Measurements from ENCODE around the gene RASEF. TPM values are rescaled to one million over a fixed set of nuclear protein-coding genes. Genes with fewer than 3 reads are reported as not detected.
"Not testable (repeated sequence)": the region's sequence is repeated elsewhere in the genome, so short reads cannot be mapped to it uniquely, and the experiment has no call there.

The RASEF gene
- total and polyA plus RNA-seq, 2 of the 13 experiments (the other 11 are each of a cell fraction or from before 2014, with no cell fraction given), result 0.07 TPM; not detected in 1

DNA sequence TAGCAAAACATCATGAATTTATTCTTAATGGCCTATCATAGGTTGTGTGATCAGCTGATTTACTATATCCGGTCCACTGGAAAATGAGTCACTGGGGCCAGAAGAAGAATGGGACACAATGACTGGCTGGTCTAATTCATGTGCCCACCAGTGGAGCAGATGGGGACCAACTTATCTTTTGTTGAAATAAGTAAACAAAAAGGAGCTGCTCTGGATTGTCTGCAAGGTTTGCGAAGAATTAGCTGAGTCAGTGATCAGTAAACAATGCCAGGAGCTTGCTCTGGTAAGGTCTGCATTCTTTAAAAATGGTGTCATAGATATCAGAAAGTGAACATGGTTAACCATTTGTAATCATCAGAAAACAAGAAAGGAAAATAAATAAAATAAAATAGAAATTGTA is 128.0 kb downstream of the RASEF start (continued):
- TF ChIP-seq, protein P1, sequence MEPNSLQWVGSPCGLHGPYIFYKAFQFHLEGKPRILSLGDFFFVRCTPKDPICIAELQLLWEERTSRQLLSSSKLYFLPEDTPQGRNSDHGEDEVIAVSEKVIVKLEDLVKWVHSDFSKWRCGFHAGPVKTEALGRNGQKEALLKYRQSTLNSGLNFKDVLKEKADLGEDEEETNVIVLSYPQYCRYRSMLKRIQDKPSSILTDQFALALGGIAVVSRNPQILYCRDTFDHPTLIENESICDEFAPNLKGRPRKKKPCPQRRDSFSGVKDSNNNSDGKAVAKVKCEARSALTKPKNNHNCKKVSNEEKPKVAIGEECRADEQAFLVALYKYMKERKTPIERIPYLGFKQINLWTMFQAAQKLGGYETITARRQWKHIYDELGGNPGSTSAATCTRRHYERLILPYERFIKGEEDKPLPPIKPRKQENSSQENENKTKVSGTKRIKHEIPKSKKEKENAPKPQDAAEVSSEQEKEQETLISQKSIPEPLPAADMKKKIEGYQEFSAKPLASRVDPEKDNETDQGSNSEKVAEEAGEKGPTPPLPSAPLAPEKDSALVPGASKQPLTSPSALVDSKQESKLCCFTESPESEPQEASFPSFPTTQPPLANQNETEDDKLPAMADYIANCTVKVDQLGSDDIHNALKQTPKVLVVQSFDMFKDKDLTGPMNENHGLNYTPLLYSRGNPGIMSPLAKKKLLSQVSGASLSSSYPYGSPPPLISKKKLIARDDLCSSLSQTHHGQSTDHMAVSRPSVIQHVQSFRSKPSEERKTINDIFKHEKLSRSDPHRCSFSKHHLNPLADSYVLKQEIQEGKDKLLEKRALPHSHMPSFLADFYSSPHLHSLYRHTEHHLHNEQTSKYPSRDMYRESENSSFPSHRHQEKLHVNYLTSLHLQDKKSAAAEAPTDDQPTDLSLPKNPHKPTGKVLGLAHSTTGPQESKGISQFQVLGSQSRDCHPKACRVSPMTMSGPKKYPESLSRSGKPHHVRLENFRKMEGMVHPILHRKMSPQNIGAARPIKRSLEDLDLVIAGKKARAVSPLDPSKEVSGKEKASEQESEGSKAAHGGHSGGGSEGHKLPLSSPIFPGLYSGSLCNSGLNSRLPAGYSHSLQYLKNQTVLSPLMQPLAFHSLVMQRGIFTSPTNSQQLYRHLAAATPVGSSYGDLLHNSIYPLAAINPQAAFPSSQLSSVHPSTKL (CRISPR knock-in tag; IDR thresholded peaks at IDR 0.05), result peak; percentile 22; the same call in 1 of the 2 replicates
- TF ChIP-seq MAFF (IDR thresholded peaks at IDR 0.05; ENCODE audit: low read depth, low read length), result peak; percentile 94
- no peak for TF ChIP-seq PRMT3 (CRISPR knock-in tag; IDR thresholded peaks at IDR 0.05; ENCODE audit: borderline replicate concordance, low read depth)

DNA sequence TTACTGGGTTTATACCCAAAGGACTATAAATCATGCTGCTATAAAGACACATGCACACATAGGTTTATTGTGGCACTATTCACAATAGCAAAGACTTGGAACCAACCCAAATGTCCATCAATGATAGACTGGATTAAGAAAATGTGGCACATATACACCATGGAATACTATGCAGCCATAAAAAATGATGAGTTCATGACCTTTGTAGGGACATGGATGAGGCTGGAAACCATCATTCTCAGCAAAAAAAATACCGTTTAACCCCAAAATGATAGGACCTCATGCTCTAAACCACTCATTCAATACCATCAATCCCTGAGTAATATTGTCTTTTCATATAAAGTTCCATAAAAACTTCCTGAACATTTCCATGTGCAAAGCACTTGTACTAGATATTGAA is 128.9 kb downstream of the RASEF start:
- H2AFZ ChIP-seq (ENCODE audit: low read length); H3K4me3 ChIP-seq (replicated peaks in 1 of 3; ENCODE audit: insufficient read depth in 1 of 3, low read depth in 2 of 3, low read length in 3 of 3); H3K9me3 ChIP-seq (ENCODE audit: low read length); DNase-seq (ENCODE audit: low spot score); CTCF ChIA-PET (ENCODE audit: low intra/inter-chr PET ratio, low total read pairs); H3K36me3 ChIP-seq (replicated peaks in 1 of 2; ENCODE audit: control insufficient read depth in 1 of 2, insufficient read depth in 2 of 2, low read length in 2 of 2); H3K9ac ChIP-seq (ENCODE audit: insufficient read depth, low read depth, low read length); BruUV-seq (replicated peaks); intact Hi-C loops (cut with micrococcal nuclease; ENCODE audit: unreplicated experiment); H3K79me2 ChIP-seq (ENCODE audit: insufficient read depth, low read length); H3K27me3 ChIP-seq (ENCODE audit: control insufficient read depth in 1 of 2, insufficient read depth in 2 of 2, low read length in 2 of 2); H3K4me1 ChIP-seq (ENCODE audit: insufficient read depth, low read length); in situ Hi-C loops (cut with HindIII; ENCODE audit: extremely low pct_ligation_motif_present, low pct_unique_long_range_greater_than_20kb); H3K4me2 ChIP-seq (ENCODE audit: low read depth, low read length); FAIRE-seq; ATAC-seq; H3K27ac ChIP-seq (ENCODE audit: extremely low read length, insufficient read depth, low read length); H4K20me1 ChIP-seq (ENCODE audit: insufficient read depth, low read length); POLR2A ChIA-PET: not testable (repeated sequence)
- WGBS (ENCODE audit: low lambda C conversion rate), result 5% methylated on average over 1 of the region's 1 CpG

All from HepG2 (cell line).